ENCODE measurements around the gene NKX6-1.

The NKX6-1 gene

DNA sequence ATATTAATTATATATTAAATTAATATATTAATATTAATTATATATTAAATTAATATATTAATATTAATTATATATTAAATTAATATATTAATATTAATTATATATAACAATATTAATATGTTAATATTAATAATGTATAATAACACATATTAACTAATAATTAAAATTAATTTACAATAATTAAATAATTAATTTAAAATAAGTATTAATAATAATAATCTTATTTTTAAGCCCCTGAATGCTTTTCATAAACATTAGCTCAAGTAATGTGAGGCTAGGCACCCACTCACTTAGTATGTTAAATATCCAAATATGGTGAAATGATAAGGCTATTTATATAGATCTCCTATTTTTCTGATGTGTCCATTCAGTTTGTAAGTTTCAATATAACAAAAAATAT is 26.9 kb downstream of the NKX6-1 start:
- no peak for DNase-seq

DNA sequence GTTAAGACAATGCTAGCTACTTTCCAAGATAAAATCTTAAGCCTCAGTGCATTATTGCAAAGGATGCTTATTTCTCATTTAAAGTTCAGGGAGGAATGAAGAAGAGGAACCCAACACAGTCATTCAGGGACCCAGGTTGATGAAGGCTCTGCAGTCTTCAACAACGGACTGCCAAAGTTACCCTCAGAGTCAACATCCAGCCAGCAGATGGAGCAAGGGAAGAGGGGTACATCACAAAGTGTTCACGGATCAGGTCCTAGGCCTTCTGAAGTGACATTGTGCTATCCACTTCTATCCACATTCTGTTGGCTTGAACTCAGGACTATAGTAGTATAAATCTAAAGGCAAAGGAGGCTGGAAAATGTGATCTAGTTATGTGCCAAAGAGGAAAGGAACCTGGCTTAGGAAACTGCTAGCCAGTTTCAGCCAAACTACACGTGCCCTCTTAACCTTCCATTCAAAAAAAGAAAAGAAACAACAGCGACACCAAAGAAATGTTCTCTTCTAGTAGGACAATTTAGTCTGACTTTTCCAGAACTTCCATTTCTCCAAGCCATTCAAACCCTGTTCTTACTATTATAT is 28.8 kb downstream of the NKX6-1 start:
- DNase-seq, result no peak

DNA sequence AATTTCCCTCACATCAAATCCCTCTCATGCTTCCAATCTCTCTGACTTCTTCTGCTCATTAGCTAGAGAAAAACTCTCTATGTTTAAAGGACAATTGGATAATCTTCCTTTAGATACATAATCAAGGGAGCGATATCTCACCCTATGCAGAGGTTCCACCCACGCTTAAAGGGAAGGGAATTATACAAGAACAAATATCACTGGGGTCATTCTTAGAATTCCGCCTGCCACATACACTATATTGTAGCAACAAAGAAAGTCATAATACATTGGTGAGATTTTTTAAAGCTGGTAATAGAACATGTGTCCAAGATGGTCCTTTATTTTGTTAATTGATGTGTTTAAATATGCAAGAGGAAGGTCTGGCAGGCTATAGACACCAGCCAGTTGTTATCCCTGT is 31.5 kb downstream of the NKX6-1 start:
- no peak for DNase-seq

DNA sequence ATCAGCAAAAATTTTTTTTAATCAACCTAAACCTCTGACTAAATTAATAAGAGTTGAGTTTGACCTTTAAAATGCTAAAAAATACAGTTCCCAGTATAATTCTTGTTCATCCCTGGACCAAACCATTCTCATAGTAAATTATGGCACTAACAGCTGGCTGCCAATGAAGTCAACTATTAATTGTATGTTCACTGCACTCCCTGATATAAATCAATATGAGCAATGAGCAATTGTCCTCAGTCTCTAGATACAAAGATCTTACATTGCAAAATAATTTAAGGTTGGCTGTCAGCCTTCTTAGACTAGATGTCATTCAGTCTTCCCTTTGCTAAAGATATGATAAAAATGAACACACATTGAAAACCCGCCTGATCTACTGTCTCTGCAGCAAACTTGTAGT is 39.3 kb downstream of the NKX6-1 start:
- no peak for DNase-seq

DNA sequence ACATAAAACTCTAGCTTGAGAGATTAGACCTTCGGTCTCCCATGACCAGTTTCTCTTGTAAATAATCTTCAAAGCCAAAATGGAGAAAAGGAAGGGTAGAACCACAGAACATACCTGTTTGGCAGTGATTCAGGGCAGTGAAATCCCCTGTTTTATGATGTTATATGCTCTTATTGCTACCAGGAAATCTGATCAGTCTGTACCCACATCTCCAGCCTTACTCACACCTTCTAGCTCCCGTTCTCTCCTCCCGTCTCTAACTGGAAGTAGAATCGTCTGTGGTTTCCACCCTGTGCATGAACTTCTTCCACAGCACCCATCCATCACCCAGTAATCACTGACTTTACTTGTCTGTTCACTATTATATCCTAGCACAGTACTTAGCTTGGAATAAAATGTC is 42.9 kb downstream of the NKX6-1 start:
- DNase-seq, result no peak

DNA sequence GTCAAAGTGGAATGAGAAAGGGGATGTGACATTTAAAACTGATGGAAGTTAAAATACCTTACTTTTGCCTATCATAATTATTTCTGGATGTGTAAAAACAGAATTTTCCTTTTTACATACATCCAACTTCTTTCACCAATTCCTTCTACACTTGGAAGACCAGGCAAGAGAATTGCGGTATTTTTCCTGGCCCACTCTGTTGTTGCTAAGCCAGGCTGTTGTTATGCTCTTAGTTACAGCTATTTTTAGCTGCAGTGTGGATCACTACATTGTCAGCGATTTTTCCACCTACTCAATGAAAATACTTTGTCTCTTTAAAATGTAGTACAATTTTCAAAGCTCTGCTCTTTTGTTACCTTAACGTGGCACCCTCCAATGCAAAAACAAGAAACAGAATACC is 43.4 kb downstream of the NKX6-1 start:
- DNase-seq, result no peak

DNA sequence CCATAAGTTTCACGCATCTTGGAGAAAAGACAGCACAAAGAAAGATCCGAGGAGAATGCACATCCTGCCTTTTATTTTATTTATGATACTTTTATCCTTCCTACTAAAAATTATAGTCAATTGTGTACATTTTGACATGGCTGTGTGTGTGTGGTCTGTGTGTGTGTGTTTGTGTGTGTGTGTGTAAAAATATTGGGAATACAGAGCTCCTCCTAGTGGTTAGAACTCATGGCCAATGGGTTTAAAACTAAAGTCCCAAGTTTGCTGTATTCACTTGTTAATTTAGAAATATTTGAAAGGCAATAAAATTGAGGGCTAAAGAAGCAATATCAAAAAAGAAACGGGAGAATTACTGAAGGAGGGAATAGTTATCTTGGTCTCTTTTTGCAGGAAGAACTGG is 47.5 kb downstream of the NKX6-1 start:
- no peak for DNase-seq

DNA sequence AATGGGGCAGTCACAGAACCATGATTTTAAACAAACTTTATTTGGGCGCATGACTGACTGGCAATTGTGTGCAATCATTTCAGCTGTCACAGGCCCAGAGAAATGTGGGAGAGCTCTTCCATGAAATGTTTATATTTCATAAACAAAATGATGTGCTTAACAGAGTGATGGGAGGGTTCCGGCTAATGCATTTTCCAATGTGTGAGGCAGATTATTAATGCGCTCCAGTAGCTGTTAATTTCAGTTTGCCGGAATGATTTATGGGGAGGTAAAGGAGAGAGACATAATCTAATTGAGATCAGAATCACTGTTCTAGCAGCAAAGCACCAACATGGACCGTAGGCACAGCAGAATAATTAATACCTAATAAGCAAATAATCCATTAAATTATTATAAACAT is 55.6 kb downstream of the NKX6-1 start:
- DNase-seq, result no peak

DNA sequence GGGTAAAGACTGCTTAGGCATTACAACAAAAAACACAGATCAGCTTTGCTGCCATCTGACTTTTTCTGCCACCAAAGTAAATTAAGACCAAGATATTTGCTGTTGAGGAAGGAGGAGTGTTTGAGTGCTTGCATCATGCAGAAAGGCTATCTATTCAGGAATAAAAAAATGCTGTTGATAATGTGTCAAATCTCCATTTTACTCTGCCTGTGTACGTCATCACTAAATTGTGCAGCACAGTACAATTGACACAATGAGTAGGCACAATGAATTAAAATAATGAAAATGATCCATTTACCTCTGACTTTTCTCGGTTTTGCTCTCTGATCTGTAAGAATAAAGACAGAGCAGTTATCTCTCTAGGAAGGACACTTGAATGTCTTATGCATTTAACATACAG is 56.3 kb downstream of the NKX6-1 start:
- no peak for DNase-seq

Measured in effector CD8-positive, alpha-beta T cell (primary cell).